ENCODE measurements around the gene SUGCT.

SUGCT gene

DNA sequence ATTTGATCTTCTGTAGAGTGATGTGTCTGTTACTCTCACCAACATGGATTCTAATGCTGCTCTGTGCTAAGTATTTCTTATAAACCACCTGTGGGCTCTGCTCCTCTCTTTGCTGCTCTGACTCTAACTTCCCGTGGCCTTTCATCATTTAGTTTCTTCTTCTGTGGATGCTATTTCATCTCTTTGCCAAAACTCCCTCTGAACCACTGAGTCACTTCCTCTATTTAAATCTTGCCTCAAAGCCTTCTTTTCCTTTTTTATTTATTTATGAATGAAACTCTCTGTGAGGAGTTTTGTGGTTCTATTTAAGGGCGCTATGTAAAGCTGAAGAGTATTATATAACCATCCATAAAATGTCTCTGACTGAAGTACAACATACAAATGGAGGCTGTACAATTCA is 538.5 kb downstream of the SUGCT start:
- H3K4me1 ChIP-seq (ENCODE audit: low read length), result no peaks in the 10 kb centered on the region

DNA sequence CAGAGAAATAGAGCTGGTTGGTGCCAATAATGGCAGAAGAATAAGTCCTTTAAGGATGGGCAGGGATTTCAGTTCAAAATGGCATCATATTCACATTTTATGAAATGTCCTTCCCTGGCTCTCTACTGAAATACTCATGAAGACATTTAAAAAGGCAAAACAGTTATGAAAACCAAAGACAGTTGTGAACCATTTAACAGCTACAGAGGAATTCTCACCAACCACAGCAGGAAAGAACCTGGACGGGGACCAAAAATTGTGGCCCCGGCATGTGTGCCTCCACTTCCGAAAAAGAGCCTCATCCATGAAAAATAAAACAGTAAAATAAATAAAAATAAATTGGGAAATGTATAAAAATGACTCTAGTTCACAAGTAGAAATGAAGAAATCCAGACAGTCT is 539.5 kb downstream of the SUGCT start:
- Histone ChIP-seq H3K36me3 (replicated peaks; ENCODE audit: low read depth, low read length) (no peaks in the 10 kb centered on the region), H3K9ac (ENCODE audit: low read length) (no peak overlapping the region), H3K79me2 (ENCODE audit: low read length) (no peaks in the 10 kb centered on the region), H3K4me2 (ENCODE audit: low read length) (no peak overlapping the region), H3K27me3 (ENCODE audit: low read depth, low read length) (no peaks in the 10 kb centered on the region; the same call in 1 of the 2 replicates), H3K4me3 (ENCODE audit: low read length) (no peak overlapping the region), H3K27ac (ENCODE audit: low read length) (no peak overlapping the region), H4K20me1 (ENCODE audit: insufficient read depth, low read length) (no peaks in the 10 kb centered on the region), H3K9me3 (ENCODE audit: insufficient read depth, low read length) (no peaks in the 10 kb centered on the region), H3K4me1 (ENCODE audit: low read length) (no peaks in the 10 kb centered on the region), H2AFZ (ENCODE audit: low read depth, low read length) (no peak overlapping the region)
- TF ChIP-seq EZH2phosphoT487 (IDR thresholded peaks at IDR 0.05; ENCODE audit: low read depth), result no peak
- TF ChIP-seq, protein P1, sequence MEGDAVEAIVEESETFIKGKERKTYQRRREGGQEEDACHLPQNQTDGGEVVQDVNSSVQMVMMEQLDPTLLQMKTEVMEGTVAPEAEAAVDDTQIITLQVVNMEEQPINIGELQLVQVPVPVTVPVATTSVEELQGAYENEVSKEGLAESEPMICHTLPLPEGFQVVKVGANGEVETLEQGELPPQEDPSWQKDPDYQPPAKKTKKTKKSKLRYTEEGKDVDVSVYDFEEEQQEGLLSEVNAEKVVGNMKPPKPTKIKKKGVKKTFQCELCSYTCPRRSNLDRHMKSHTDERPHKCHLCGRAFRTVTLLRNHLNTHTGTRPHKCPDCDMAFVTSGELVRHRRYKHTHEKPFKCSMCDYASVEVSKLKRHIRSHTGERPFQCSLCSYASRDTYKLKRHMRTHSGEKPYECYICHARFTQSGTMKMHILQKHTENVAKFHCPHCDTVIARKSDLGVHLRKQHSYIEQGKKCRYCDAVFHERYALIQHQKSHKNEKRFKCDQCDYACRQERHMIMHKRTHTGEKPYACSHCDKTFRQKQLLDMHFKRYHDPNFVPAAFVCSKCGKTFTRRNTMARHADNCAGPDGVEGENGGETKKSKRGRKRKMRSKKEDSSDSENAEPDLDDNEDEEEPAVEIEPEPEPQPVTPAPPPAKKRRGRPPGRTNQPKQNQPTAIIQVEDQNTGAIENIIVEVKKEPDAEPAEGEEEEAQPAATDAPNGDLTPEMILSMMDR (IDR thresholded peaks at IDR 0.05; ENCODE audit: low read depth, low read length), result no peak

More for the DNA sequence above, 538.5 kb downstream of the SUGCT start:
- H3K9ac ChIP-seq (ENCODE audit: low read length), result no peak overlapping the region
- H3K36me3 ChIP-seq (replicated peaks; ENCODE audit: low read depth, low read length), result no peaks in the 10 kb centered on the region
- H3K9me3 ChIP-seq (ENCODE audit: insufficient read depth, low read length), result no peaks in the 10 kb centered on the region
- no peak overlapping the region for H3K4me3 ChIP-seq (ENCODE audit: low read length)
- H4K20me1 ChIP-seq (ENCODE audit: insufficient read depth, low read length), result no peaks in the 10 kb centered on the region
- no peak overlapping the region for H3K27ac ChIP-seq (ENCODE audit: low read length)
- H3K79me2 ChIP-seq (ENCODE audit: low read length), result no peaks in the 10 kb centered on the region
- no peaks in the 10 kb centered on the region; the same call in 1 of the 2 replicates for H3K27me3 ChIP-seq (ENCODE audit: low read depth, low read length)
- H2AFZ ChIP-seq (ENCODE audit: low read depth, low read length), result no peak overlapping the region
- H3K4me2 ChIP-seq (ENCODE audit: low read length), result no peak overlapping the region
- no peak for TF ChIP-seq EZH2phosphoT487 (IDR thresholded peaks at IDR 0.05; ENCODE audit: low read depth)
- TF ChIP-seq, protein P1 (IDR thresholded peaks at IDR 0.05; ENCODE audit: low read depth, low read length), result no peak

DNA sequence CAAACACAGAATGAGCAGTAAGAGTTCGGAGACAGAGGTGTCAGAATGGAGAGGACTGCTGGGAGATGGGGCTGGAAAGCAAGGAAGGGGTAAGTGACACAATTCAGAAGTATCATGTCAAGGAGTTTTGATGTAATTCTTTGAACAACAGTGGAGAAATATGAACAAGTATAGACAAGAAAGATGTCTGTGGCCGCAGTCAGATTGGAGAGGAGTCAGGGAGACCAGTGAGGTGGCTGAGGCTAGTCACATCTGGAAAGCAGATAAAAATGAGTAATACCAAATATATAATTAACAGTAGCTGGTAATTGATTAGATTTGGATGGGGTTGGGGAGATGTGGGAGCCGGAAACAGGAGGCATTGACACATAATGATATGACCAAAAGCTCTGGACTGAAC is 540.9 kb downstream of the SUGCT start:
- Histone ChIP-seq H2AFZ (ENCODE audit: low read depth, low read length) (no peak overlapping the region), H3K4me1 (ENCODE audit: low read length) (no peaks in the 10 kb centered on the region), H3K27me3 (ENCODE audit: low read depth, low read length) (no peaks in the 10 kb centered on the region; the same call in 1 of the 2 replicates), H3K36me3 (replicated peaks; ENCODE audit: low read depth, low read length) (no peaks in the 10 kb centered on the region), H3K9ac (ENCODE audit: low read length) (no peak overlapping the region), H3K4me3 (ENCODE audit: low read length) (no peak overlapping the region), H4K20me1 (ENCODE audit: insufficient read depth, low read length) (no peaks in the 10 kb centered on the region; the same call in 1 of the 2 replicates), H3K9me3 (ENCODE audit: insufficient read depth, low read length) (no peaks in the 10 kb centered on the region), H3K79me2 (ENCODE audit: low read length) (no peaks in the 10 kb centered on the region), H3K27ac (ENCODE audit: low read length) (no peak overlapping the region), H3K4me2 (ENCODE audit: low read length) (no peak overlapping the region)
- TF ChIP-seq, protein P1 (IDR thresholded peaks at IDR 0.05; ENCODE audit: low read depth, low read length), result no peak
- no peak for TF ChIP-seq EZH2phosphoT487 (IDR thresholded peaks at IDR 0.05; ENCODE audit: low read depth)

DNA sequence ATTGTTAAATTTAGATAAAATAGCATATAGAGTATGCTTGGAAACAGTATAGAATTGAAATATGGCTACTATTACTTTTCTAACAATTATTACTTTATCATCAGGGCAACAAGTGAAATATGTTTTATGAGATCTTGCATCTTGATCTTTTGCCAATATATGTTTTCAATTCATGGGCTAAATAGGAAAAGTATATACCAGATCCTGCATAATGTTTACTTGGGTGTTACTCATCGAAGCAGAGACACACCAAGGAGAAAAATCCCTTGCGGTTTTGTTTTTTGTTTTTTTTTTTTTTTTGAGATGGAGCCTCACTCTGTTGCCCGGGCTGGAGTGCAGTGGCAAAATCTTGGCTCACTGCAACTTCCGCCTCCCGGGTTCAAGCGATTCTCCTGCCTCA is 541.4 kb downstream of the SUGCT start:
- H3K4me1 ChIP-seq (ENCODE audit: low read length), result no peaks in the 10 kb centered on the region
- H3K79me2 ChIP-seq (ENCODE audit: low read length), result no peaks in the 10 kb centered on the region
- no peak overlapping the region for H2AFZ ChIP-seq (ENCODE audit: low read depth, low read length)
- no peak overlapping the region for H3K9ac ChIP-seq (ENCODE audit: low read length)
- no peak overlapping the region for H3K4me3 ChIP-seq (ENCODE audit: low read length)
- no peaks in the 10 kb centered on the region for H3K36me3 ChIP-seq (replicated peaks; ENCODE audit: low read depth, low read length)
- no peaks in the 10 kb centered on the region; the same call in 1 of the 2 replicates for H4K20me1 ChIP-seq (ENCODE audit: insufficient read depth, low read length)
- no peak overlapping the region for H3K4me2 ChIP-seq (ENCODE audit: low read length)
- TF ChIP-seq, protein P1 (IDR thresholded peaks at IDR 0.05; ENCODE audit: low read depth, low read length), result no peak
- TF ChIP-seq EZH2phosphoT487 (IDR thresholded peaks at IDR 0.05; ENCODE audit: low read depth), result no peak
- no peaks in the 10 kb centered on the region; the same call in 1 of the 2 replicates for H3K27me3 ChIP-seq (ENCODE audit: low read depth, low read length)
- H3K9me3 ChIP-seq (ENCODE audit: insufficient read depth, low read length), result no peaks in the 10 kb centered on the region
- H3K27ac ChIP-seq (ENCODE audit: low read length), result no peak overlapping the region
